Measurements from ENCODE around the gene NCKAP1.

- TF ChIP-seq, protein P1, sequence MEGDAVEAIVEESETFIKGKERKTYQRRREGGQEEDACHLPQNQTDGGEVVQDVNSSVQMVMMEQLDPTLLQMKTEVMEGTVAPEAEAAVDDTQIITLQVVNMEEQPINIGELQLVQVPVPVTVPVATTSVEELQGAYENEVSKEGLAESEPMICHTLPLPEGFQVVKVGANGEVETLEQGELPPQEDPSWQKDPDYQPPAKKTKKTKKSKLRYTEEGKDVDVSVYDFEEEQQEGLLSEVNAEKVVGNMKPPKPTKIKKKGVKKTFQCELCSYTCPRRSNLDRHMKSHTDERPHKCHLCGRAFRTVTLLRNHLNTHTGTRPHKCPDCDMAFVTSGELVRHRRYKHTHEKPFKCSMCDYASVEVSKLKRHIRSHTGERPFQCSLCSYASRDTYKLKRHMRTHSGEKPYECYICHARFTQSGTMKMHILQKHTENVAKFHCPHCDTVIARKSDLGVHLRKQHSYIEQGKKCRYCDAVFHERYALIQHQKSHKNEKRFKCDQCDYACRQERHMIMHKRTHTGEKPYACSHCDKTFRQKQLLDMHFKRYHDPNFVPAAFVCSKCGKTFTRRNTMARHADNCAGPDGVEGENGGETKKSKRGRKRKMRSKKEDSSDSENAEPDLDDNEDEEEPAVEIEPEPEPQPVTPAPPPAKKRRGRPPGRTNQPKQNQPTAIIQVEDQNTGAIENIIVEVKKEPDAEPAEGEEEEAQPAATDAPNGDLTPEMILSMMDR (IDR thresholded peaks at IDR 0.05): no peak
- TF ChIP-seq POLR2AphosphoS5 (IDR thresholded peaks at IDR 0.05): no peak
- no peak for TF ChIP-seq POLR2A (IDR thresholded peaks at IDR 0.05)
- no peak for TF ChIP-seq EP300 (IDR thresholded peaks at IDR 0.05)
These were observed 60.8 kb downstream of the NCKAP1 start for GRCh38 chr2:182977463-182977862.

Data from suprapubic skin (tissue), 4 donors.